GM12875 (cell line): Measurements from ENCODE around the gene SARM1.

Experiments used
- H3K4me3 ChIP-seq: one replicate; pipeline ENCODE4 v1.5.1; 2011; ENCODE audit warnings: low read depth, low read length, control low read depth
- CTCF ChIP-seq: IDR thresholded peaks from 2 replicates; pipeline ENCODE4 v1.5.1; 2011; ENCODE audit warnings: low read depth, mild to moderate bottlenecking, control low read depth, inconsistent platforms, low read length, moderate library complexity, borderline replicate concordance; ENCODE audit not compliant: insufficient read depth

SARM1 gene

GRCh38 chr17:28406473-28406814 is 35.0 kb downstream of the SARM1 start:
- TF ChIP-seq CTCF = no peak

GRCh38 chr17:28407130-28407973 is 35.9 kb downstream of the SARM1 start:
- TF ChIP-seq CTCF = no peak
- no peak overlapping the region for H3K4me3 ChIP-seq

More at GRCh38 chr17:28406473-28406814, 35.0 kb downstream of the SARM1 start:
- peak overlapping the region; percentile 64 for H3K4me3 ChIP-seq

- no peak overlapping the region for H3K4me3 ChIP-seq
- no peak for TF ChIP-seq CTCF
Measured at GRCh38 chr17:28407974-28408306, 36.4 kb downstream of the SARM1 start.

- TF ChIP-seq CTCF = no peak
- H3K4me3 ChIP-seq = no peak overlapping the region
Measured at GRCh38 chr17:28412099-28412498, 40.6 kb downstream of the SARM1 start.

GRCh38 chr17:28413804-28414203 is 42.3 kb downstream of the SARM1 start:
- TF ChIP-seq CTCF = no peak
- no peak overlapping the region for H3K4me3 ChIP-seq

GRCh38 chr17:28415886-28416285 is 44.4 kb downstream of the SARM1 start:
- no peak overlapping the region for H3K4me3 ChIP-seq
- no peak for TF ChIP-seq CTCF

- H3K4me3 ChIP-seq = no peak overlapping the region
- peak; percentile 82 for TF ChIP-seq CTCF
Measured at GRCh38 chr17:28416703-28417311, 45.3 kb downstream of the SARM1 start.
